Hepatocyte (in vitro differentiated cells): Measurements from ENCODE around the gene TTL.

ENCODE experiments used
- CTCF ChIP-seq: fragments of 200-600 bp; sonication (generic); IDR thresholded peaks from 2 replicates; pipeline ENCODE4 v1.5.1; 2016; ENCODE audit warnings: antibody characterized with exemption, mild to moderate bottlenecking; ENCODE audit not compliant: poor library complexity
- EZH2 ChIP-seq: fragments of 200-600 bp; sonication (generic); IDR thresholded peaks from 2 replicates; pipeline ENCODE4 v1.6.1; 2016; ENCODE audit warnings: antibody characterized with exemption, mild to moderate bottlenecking, borderline replicate concordance
- EZH2phosphoT487 ChIP-seq: fragments of 200-600 bp; sonication (generic); IDR thresholded peaks from one replicate; pipeline ENCODE4 v1.6.1; 2018; ENCODE audit warnings: antibody characterized with exemption, mild to moderate bottlenecking, low read depth, moderate library complexity; ENCODE audit not compliant: unreplicated experiment, severe bottlenecking

GRCh38 chr2:112540906-112541305 lies 59.0 kb downstream of the TTL start:
- TF ChIP-seq CTCF (no peak), EZH2 (no peak), EZH2phosphoT487 (no peak)
